Measurements from ENCODE around the gene FBXO11.

GRCh38 chr2:47774567-47774966, 131.7 kb downstream of the FBXO11 start:
- TF ChIP-seq POLR2AphosphoS5 (IDR thresholded peaks at IDR 0.05; ENCODE audit: low read depth, low read length) (no peak), SIN3A (IDR thresholded peaks at IDR 0.05; ENCODE audit: borderline replicate concordance, insufficient read depth, low read length) (no peak), REST (IDR thresholded peaks at IDR 0.05; ENCODE audit: insufficient read depth in 1 of 2, low read depth in 2 of 2, low read length in 2 of 2) (no peak), TAF1 (IDR thresholded peaks at IDR 0.05; ENCODE audit: borderline replicate concordance, insufficient read depth, low read length) (no peak), FOXP2 (optimal IDR thresholded peaks at IDR 0.05; ENCODE audit: borderline replicate concordance, extremely low read depth, extremely low read length, insufficient read depth) (no peak)
